ENCODE measurements around the gene ZCCHC24.

- no peak for TF ChIP-seq CTCF (IDR thresholded peaks at IDR 0.05)
- no peak for TF ChIP-seq POLR2A (IDR thresholded peaks at IDR 0.05)
Observed at GRCh38 chr10:79398642-79399041, 46.8 kb downstream of the ZCCHC24 start.
